Measurements from ENCODE around the gene GPI.

DNA sequence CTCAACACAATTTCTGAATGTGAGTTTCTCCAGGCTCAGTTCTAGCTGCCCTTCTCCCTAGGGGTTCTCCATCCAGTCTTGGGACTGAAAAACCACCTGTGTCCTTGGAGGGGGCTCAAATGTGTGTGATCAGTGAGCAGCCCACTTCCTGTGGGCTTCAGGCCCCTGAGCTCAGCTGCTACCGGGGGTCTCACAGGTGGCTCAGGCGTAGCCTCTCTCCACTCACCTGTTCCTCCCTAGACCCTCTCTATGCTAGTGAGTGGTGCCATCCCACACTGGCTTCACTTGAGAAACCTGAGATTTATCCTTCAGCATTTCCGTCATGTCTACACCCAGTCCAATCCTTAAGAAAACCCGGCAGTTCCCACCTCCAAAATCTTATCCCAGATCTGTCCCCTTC is 39.8 kb upstream of the GPI start:
- no peak for TF ChIP-seq TAF1 (IDR thresholded peaks at IDR 0.05; ENCODE audit: low read depth, low read length)
- no peak for TF ChIP-seq POLR2A (IDR thresholded peaks at IDR 0.05; ENCODE audit: low read depth, low read length)
- TF ChIP-seq POLR2AphosphoS5 (IDR thresholded peaks at IDR 0.05; ENCODE audit: low read depth, low read length), result no peak
- no peak for TF ChIP-seq SPI1 (IDR thresholded peaks at IDR 0.05; ENCODE audit: low read depth, low read length)
- TF ChIP-seq PAX5 (IDR thresholded peaks at IDR 0.05; ENCODE audit: insufficient read depth, low read length, severe bottlenecking), result no peak

Measured in GM12891 (cell line).